ENCODE data around the gene MCRIP2.

Gene MCRIP2

DNA sequence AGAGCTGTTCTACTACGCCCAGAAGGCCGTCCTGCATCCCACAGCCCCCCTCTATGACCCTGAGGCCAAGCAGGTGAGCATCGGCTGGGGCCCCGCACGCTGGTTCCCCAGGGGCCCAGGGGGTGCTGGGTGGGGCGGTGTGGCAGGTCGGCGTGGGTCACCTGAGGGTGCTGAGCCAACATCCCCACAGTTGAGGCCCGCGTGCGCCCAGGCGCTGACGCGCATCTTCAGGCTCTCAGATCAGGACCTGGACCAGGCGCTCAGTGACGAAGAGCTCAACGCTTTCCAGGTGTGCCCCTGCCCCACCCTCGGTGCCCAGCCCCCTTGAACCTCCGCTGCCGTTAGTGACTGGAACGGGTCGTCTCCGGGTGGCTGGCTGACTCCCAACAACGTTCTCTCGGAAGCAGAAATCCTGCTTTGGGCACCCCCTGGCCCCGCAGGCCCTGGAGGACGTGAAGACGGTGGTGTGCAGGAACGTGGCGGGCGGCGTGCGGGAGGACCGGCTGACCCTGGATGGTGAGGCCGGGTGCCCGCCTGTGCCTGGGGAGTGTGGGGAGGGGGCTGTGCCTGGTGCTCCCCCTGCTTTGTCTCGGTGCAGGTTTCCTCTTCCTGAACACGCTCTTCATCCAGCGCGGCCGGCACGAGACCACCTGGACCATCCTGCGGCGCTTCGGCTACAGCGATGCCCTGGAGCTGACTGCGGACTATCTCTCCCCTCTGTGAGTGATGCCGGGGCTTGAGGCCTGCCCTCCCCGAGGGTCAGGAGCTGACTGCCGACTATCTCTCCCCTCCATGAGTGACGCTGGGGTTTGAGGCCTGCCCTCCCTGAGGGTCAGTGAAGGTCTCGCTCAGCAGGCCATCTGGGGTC is 29.1 kb downstream of the MCRIP2 start:
- no peak for DNase-seq (ENCODE audit: low spot score)

GRCh38 chr16:671353-672131 is 29.9 kb downstream of the MCRIP2 start:
- DNase-seq (ENCODE audit: low spot score), result no peak

GRCh38 chr16:672371-672770 is 30.7 kb downstream of the MCRIP2 start:
- no peak for DNase-seq (ENCODE audit: low spot score)

DNA sequence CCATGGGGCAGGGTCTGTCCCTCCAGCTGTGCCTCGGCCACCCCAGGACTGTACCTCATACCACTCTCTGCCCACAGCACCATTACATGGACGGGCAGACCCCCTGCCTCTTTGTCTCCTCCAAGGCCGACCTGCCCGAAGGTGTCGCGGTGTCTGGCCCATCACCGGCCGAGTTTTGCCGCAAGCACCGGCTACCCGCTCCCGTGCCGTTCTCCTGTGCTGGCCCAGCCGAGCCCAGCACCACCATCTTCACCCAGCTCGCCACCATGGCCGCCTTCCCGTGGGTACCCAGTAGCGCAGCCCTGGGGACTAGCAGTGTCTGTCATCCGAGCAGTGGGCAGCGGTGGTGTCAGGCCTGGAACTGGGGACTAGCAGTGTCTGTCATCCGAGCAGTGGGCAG is 31.2 kb downstream of the MCRIP2 start:
- DNase-seq (ENCODE audit: low spot score), result no peak

DNA sequence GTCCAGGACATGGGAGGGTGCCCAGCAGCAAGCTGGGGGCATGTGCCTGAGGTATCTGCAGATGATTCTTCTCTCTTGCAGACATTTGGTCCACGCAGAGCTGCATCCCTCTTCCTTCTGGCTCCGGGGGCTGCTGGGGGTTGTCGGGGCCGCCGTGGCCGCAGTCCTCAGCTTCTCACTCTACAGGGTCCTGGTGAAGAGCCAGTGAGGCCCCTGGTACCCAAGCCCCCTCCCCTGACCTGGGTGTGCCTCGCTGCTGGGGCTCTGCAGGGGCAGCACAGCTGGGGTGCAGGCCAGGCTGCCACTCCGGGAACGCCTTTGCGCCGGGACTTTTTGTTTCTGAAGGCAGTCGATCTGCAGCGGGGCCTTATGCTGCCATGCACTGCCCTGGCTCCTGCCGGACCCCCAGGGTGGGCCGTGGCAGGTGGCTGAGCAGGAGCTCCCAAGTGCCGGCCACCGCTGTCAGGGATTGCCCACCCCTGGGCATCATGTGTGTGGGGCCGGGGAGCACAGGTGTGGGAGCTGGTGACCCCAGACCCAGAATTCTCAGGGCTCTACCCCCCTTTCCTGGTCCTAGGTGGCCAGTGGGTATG is 31.9 kb downstream of the MCRIP2 start:
- DNase-seq (ENCODE audit: low spot score), result no peak

- DNase-seq (ENCODE audit: low spot score), result no peak
Observed at GRCh38 chr16:674214-674881, 32.7 kb downstream of the MCRIP2 start.

DNA sequence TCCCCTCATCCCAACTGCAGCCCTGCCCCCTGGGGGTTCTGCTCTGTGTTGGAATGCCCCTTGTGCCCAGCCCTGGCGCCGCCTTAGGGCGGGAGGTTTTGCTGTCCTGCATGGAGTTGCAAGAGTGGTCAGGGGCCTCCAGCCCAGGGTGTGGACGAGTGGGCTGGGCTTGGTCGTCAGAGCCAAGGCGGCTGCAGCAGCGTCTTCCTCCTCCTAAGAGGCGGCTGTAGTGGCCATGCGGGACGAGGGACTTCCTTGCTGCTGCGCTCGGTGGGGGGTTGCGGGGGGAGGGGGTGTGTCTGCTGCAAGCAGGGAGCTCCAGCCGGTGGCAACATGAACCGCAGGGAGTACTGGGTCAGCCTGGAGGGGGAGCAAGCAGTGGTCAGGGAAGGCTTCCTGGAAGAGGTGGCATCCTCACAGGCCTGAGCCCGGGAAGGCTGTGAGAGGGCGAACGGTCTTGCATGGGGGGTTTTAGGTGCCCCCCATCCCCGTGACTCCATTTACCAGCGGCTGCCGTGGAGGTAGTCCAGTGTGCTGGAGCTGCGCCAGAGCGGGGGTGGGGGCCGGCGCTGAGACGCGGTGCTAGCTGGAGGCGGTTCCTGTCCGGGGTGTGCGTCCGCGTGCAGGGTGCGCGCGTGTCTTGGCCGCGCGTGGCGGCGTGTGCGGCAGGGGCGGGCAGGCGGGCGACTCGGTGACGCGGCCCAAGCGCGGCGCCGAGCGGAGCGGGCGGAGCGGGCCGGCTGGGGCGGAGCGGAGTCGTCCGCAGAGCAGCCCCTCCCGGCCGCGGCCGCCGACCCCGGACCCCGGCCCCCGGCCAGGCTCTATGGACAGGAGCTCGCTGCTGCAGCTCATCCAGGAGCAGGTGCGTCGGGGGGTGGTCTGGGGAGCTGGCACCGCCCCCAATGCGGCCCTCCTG is 33.6 kb downstream of the MCRIP2 start, which contains the start of gene RHBDL1:
RHBDL1 (plus strand) TSS at position 704 of the 916 bp plus-strand sequence; CDS start at position 824, 120 bp downstream.
- no peak for DNase-seq (ENCODE audit: low spot score)

GRCh38 chr16:675884-676564 is 34.4 kb downstream of the MCRIP2 start:
- DNase-seq (ENCODE audit: low spot score), result no peak

- DNase-seq (ENCODE audit: low spot score), result no peak
Observed at GRCh38 chr16:676565-676902, 34.9 kb downstream of the MCRIP2 start.

GRCh38 chr16:676913-677312 is 35.3 kb downstream of the MCRIP2 start:
- DNase-seq (ENCODE audit: low spot score), result peak; percentile 37

GRCh38 chr16:677316-678190 is 35.9 kb downstream of the MCRIP2 start:
- DNase-seq (ENCODE audit: low spot score), result no peak

- DNase-seq (ENCODE audit: low spot score), result no peak
Observed at GRCh38 chr16:678209-678857, 36.7 kb downstream of the MCRIP2 start.

- DNase-seq (ENCODE audit: low spot score), result peak; percentile 30
Observed at GRCh38 chr16:678858-679813, 37.5 kb downstream of the MCRIP2 start.

DNA sequence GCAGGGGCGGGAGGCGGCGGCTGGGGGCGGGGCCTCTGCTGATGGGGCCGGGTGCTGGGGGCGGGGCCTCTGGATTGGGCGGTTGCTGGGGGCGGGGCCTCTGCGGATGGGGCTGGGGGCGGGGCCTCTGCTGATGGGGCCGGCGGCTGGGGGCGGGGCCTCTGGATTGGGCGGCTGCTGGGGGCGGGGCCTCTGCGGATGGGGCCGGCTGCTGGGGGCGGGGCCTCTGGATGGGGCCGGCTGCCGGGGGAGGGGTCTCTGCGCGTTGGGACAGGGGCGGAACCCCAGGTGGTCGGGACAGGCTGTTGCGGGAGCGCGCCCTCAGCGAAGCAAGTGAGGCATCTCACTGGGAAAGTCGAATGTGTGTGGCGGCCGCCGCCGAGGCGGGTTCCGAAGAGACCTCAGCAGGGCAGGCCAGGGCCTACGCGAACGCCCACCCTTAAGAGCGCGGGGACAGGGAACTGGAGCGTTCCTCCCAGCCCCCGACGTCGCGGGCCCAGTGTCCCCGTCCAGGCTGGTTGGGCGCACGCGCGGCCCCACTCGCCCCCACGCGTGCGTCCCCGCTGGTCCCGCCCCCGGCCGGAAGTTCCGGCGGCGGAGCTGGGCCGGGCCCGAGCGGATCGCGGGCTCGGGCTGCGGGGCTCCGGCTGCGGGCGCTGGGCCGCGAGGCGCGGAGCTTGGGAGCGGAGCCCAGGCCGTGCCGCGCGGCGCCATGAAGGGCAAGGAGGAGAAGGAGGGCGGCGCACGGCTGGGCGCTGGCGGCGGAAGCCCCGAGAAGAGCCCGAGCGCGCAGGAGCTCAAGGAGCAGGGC is 38.4 kb downstream of the MCRIP2 start, which contains the start of gene STUB1:
STUB1 (plus strand) TSS at position 597 of the 811 bp plus-strand sequence; CDS start at position 713, 116 bp downstream.
- peak; percentile 79 for DNase-seq (ENCODE audit: low spot score)

DNA sequence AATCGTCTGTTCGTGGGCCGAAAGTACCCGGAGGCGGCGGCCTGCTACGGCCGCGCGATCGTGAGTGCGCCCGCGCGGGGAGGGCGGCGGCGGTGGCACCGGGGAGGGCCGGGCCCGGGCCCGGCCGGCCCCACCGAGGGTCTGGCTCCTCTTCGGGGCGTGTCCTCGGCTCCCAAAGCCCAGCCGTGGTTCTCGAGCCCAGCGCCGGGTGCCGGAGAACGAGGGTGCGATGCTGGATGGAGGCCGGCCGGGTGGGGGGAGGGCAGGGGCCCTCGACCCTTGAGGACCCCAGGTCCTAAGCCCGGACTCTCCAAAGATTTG is 39.0 kb downstream of the MCRIP2 start:
- no peak for DNase-seq (ENCODE audit: low spot score)

DNA sequence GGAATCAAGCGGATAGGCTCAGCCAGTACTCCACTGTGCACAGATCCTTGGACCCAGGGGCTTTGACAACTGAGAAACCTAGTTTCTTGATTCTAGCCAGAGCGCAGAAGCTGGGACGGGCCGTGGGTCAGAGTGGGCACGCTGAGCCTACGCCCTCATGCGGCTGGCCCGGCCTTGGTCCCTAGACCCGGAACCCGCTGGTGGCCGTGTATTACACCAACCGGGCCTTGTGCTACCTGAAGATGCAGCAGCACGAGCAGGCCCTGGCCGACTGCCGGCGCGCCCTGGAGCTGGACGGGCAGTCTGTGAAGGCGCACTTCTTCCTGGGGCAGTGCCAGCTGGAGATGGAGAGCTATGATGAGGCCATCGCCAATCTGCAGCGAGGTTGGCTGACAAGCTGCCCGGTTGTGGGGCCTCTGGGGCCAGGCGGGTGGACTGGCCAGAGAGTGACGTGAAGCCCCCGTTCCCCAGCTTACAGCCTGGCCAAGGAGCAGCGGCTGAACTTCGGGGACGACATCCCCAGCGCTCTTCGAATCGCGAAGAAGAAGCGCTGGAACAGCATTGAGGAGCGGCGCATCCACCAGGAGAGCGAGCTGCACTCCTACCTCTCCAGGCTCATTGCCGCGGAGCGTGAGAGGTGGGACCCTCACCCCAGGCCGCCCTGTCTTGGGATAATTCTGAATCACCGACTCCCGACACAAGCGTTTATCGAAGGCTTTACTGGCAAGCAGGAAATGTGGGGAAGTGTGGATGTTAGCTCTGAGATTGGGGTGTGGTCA is 39.5 kb downstream of the MCRIP2 start:
- DNase-seq (ENCODE audit: low spot score), result no peak

All from CD4-positive, alpha-beta T cell treated with Interleukin-15 for 4 hours (primary cell).